Skeletal muscle tissue (tissue), 4 donors: ENCODE measurements around the gene UBASH3B. TPM values are rescaled to one million over a fixed set of nuclear protein-coding genes. Genes with fewer than 3 reads are reported as not detected.

Source experiments
- H3K27ac ChIP-seq: one replicate; pipeline ENCODE4 v1.7.0; 2013; ENCODE audit warnings: mild to moderate bottlenecking, low read depth, low read length, inconsistent platforms
- H3K27me3 ChIP-seq, 3 donors: one replicate each; pipeline ENCODE4 v1.7.0; 2013; ENCODE audit warnings: low read length in 3 of 3; ENCODE audit not compliant: control insufficient read depth in 3 of 3, insufficient read depth in 3 of 3
- H3K36me3 ChIP-seq, 3 donors: one replicate each; pipeline ENCODE4 v1.7.0; 2013; ENCODE audit warnings: low read length in 3 of 3; ENCODE audit not compliant: control insufficient read depth in 3 of 3, insufficient read depth in 3 of 3
- H3K4me1 ChIP-seq, 3 donors: one replicate each; pipeline ENCODE4 v1.7.0; 2013; ENCODE audit warnings: low read length in 3 of 3, mild to moderate bottlenecking in 3 of 3; ENCODE audit not compliant: control insufficient read depth in 3 of 3, insufficient read depth in 3 of 3
- H3K4me3 ChIP-seq, 3 donors: one replicate each; pipeline ENCODE4 v1.7.0; 2013; ENCODE audit warnings: low read length in 3 of 3
- H3K9ac ChIP-seq, 3 donors: one replicate each; pipeline ENCODE4 v1.7.0; 2013; ENCODE audit warnings: low read length in 3 of 3, mild to moderate bottlenecking in 3 of 3, moderate library complexity in 2 of 3, low read depth in 1 of 3
- H3K9me3 ChIP-seq, 3 donors: one replicate each; pipeline ENCODE4 v1.7.0; 2013; ENCODE audit warnings: low read length in 3 of 3; ENCODE audit not compliant: control insufficient read depth in 3 of 3
- total RNA-seq: library from RNA; depleted of rRNA; stranded (reverse); fragments of >200 nt; gene quantifications from one replicate; pipeline ENCODE4 v1.2.3, GENCODE V29; 2014
- donor health status: Osteomylitis.

UBASH3B gene
- total RNA-seq, 1 donor from 2014 or later, result 4.2 TPM

GRCh38 chr11:122671400-122671891 lies 15.9 kb downstream of the UBASH3B start:
- Histone ChIP-seq H3K9ac (no peak overlapping the region), H3K27ac (no peak overlapping the region)

GRCh38 chr11:122672892-122673291 lies 17.4 kb downstream of the UBASH3B start:
- H3K27ac ChIP-seq, result no peak overlapping the region
- H3K4me3 ChIP-seq, result no peak overlapping the region
- H3K9me3 ChIP-seq, result peaks cover 4 to 10% (median 5%) of the 10 kb centered on the region in 3 donors
- peaks cover 0 to 5% (median 5%) of the 10 kb centered on the region in 3 donors for H3K4me1 ChIP-seq
- peaks cover 0 to 2% (median 0%) of the 10 kb centered on the region in 3 donors for H3K27me3 ChIP-seq
- H3K36me3 ChIP-seq, result no peaks in the 10 kb centered on the region
- no peak overlapping the region for H3K9ac ChIP-seq

More at GRCh38 chr11:122671400-122671891, 15.9 kb downstream of the UBASH3B start:
- no peaks in the 10 kb centered on the region for H3K36me3 ChIP-seq
- peaks cover 4 to 10% (median 5%) of the 10 kb centered on the region in 3 donors for H3K9me3 ChIP-seq
- peaks cover 0 to 2% (median 0%) of the 10 kb centered on the region in 3 donors for H3K27me3 ChIP-seq
- H3K4me3 ChIP-seq, result no peak overlapping the region
- H3K4me1 ChIP-seq, result peaks cover 0 to 5% (median 5%) of the 10 kb centered on the region in 3 donors

GRCh38 chr11:122673701-122674100 lies 18.2 kb downstream of the UBASH3B start:
- Histone ChIP-seq H3K4me1 (peaks cover 0 to 5% (median 5%) of the 10 kb centered on the region in 3 donors), H3K27ac (no peak overlapping the region)

GRCh38 chr11:122676638-122677037 lies 21.1 kb downstream of the UBASH3B start:
- Histone ChIP-seq H3K9ac (no peak overlapping the region), H3K4me1 (peaks cover 0 to 5% (median 3%) of the 10 kb centered on the region in 3 donors), H3K27ac (no peak overlapping the region), H3K27me3 (peaks cover 0 to 4% (median 0%) of the 10 kb centered on the region in 3 donors), H3K9me3 (no peaks in the 10 kb centered on the region), H3K4me3 (no peak overlapping the region), H3K36me3 (no peaks in the 10 kb centered on the region)

More at GRCh38 chr11:122673701-122674100, 18.2 kb downstream of the UBASH3B start:
- Histone ChIP-seq H3K27me3 (peaks cover 0 to 2% (median 0%) of the 10 kb centered on the region in 3 donors), H3K4me3 (no peak overlapping the region), H3K9ac (no peak overlapping the region), H3K9me3 (peaks cover 4 to 9% (median 5%) of the 10 kb centered on the region in 3 donors), H3K36me3 (no peaks in the 10 kb centered on the region)

- Histone ChIP-seq H3K27ac (no peak overlapping the region), H3K4me1 (peaks cover 0 to 5% (median 0%) of the 10 kb centered on the region in 3 donors), H3K9me3 (no peaks in the 10 kb centered on the region), H3K4me3 (no peak overlapping the region), H3K27me3 (peaks cover 0 to 5% (median 0%) of the 10 kb centered on the region in 3 donors), H3K9ac (no peak overlapping the region), H3K36me3 (no peaks in the 10 kb centered on the region)
Measured at GRCh38 chr11:122677256-122677655, 21.7 kb downstream of the UBASH3B start.

- no peaks in the 10 kb centered on the region for H3K4me1 ChIP-seq
- no peaks in the 10 kb centered on the region for H3K9me3 ChIP-seq
- H3K27ac ChIP-seq, result no peak overlapping the region
- H3K27me3 ChIP-seq, result peaks cover 0 to 5% (median 0%) of the 10 kb centered on the region in 3 donors
- no peak overlapping the region for H3K4me3 ChIP-seq
- H3K9ac ChIP-seq, result no peak overlapping the region
- no peaks in the 10 kb centered on the region for H3K36me3 ChIP-seq
Measured at GRCh38 chr11:122678406-122678805, 22.9 kb downstream of the UBASH3B start.

GRCh38 chr11:122679466-122679865 lies 23.9 kb downstream of the UBASH3B start:
- peaks cover 0 to 5% (median 0%) of the 10 kb centered on the region in 3 donors for H3K27me3 ChIP-seq
- H3K9ac ChIP-seq, result no peak overlapping the region
- H3K9me3 ChIP-seq, result no peaks in the 10 kb centered on the region
- no peaks in the 10 kb centered on the region for H3K4me1 ChIP-seq
- H3K4me3 ChIP-seq, result no peak overlapping the region
- H3K27ac ChIP-seq, result no peak overlapping the region
- H3K36me3 ChIP-seq, result no peaks in the 10 kb centered on the region

- Histone ChIP-seq H3K4me1 (no peaks in the 10 kb centered on the region), H3K36me3 (no peaks in the 10 kb centered on the region), H3K27me3 (peaks cover 0 to 5% (median 0%) of the 10 kb centered on the region in 3 donors), H3K4me3 (no peak overlapping the region), H3K9ac (no peak overlapping the region), H3K27ac (no peak overlapping the region), H3K9me3 (no peaks in the 10 kb centered on the region)
Measured at GRCh38 chr11:122681070-122681469, 25.5 kb downstream of the UBASH3B start.

GRCh38 chr11:122681735-122682134 lies 26.2 kb downstream of the UBASH3B start:
- Histone ChIP-seq H3K36me3 (no peaks in the 10 kb centered on the region), H3K9me3 (no peaks in the 10 kb centered on the region), H3K27ac (no peak overlapping the region), H3K4me1 (no peaks in the 10 kb centered on the region), H3K27me3 (peaks cover 0 to 5% (median 0%) of the 10 kb centered on the region in 3 donors), H3K4me3 (no peak overlapping the region), H3K9ac (no peak overlapping the region)

- Histone ChIP-seq H3K36me3 (no peaks in the 10 kb centered on the region), H3K27ac (no peak overlapping the region), H3K4me3 (no peak overlapping the region), H3K4me1 (no peaks in the 10 kb centered on the region), H3K9me3 (no peaks in the 10 kb centered on the region), H3K27me3 (peaks cover 0 to 5% (median 0%) of the 10 kb centered on the region in 3 donors), H3K9ac (no peak overlapping the region)
Measured at GRCh38 chr11:122682464-122682863, 26.9 kb downstream of the UBASH3B start.
